SK-N-SH (cell line): ENCODE results near the gene BAD. TPM values are rescaled to one million over a fixed set of nuclear protein-coding genes. Genes with fewer than 3 reads are reported as not detected.

Experiments
- CTCF ChIA-PET: fragments of 300-600, 350-600 bp; formaldehyde crosslinking; extraction: SDS; loops from one replicate; lab custom pipeline; 2021; lab: Yijun Ruan, JAX
- POLR2A ChIA-PET: fragments of 350-600 bp; sonication (Branson Sonifier 250); formaldehyde crosslinking; extraction: SDS; loops from one replicate; lab custom pipeline; 2020; ENCODE audit warnings: antibody characterized with exemption, inconsistent platforms; lab: Yijun Ruan, JAX
- DNase-seq: peaks from one replicate; pipeline ENCODE4 v3.0.0; 2012
- H2AFZ ChIP-seq: fragments of 200-600 bp; sonication (generic); 2 replicates; pipeline ENCODE4 v1.8.1; 2016; ENCODE audit warnings: antibody characterized with exemption, mild to moderate bottlenecking, low read depth
- H3F3A ChIP-seq: fragments of 200-600 bp; sonication (generic); replicated peaks from 2 replicates; pipeline ENCODE3; 2016; ENCODE audit warnings: antibody characterized with exemption, mild to moderate bottlenecking; ENCODE audit not compliant: insufficient read depth
- H3K27ac ChIP-seq, 2 experiments: fragments of 200-500 bp in 1 of 2; fragments of 200-600 bp in 1 of 2; sonication (Bioruptor generic) in 1 of 2; sonication (generic), shearing (Covaris generic) in 1 of 2; 2 replicates each; pipeline versions ENCODE4 v1.5.1 to v1.6.1; 2014 to 2016; ENCODE audit warnings: low read depth in 2 of 2, inconsistent platforms in 1 of 2, low read length in 1 of 2, mild to moderate bottlenecking in 1 of 2, mixed read lengths in 1 of 2
- H3K27me3 ChIP-seq: fragments of 200-600 bp; sonication (generic), shearing (Covaris generic); 2 replicates; pipeline ENCODE4 v1.6.1; 2016; ENCODE audit warnings: mixed run types; ENCODE audit not compliant: insufficient read depth
- H3K36me3 ChIP-seq, 2 experiments: fragments of 200-500 bp in 1 of 2; fragments of 200-600 bp in 1 of 2; sonication (Bioruptor generic) in 1 of 2; sonication (generic) in 1 of 2; replicated peaks in 1 of 2; 2 replicates each; pipeline versions ENCODE3 to v1.5.1; 2014 to 2016; ENCODE audit warnings: low read length in 1 of 2, mild to moderate bottlenecking in 1 of 2; ENCODE audit not compliant: insufficient read depth in 2 of 2, control insufficient read depth in 1 of 2
- H3K4me1 ChIP-seq, 2 experiments: fragments of 200-500 bp in 1 of 2; fragments of 200-600 bp in 1 of 2; sonication (Bioruptor generic) in 1 of 2; sonication (generic), shearing (Covaris generic) in 1 of 2; 2 replicates each; pipeline versions ENCODE4 v1.5.1 to v1.6.1; 2014 to 2016; ENCODE audit warnings: low read depth in 1 of 2, low read length in 1 of 2, mixed run types in 1 of 2; ENCODE audit not compliant: insufficient read depth in 2 of 2, control insufficient read depth in 1 of 2
- H3K4me2 ChIP-seq: fragments of 200-600 bp; sonication (generic), shearing (Covaris generic); 2 replicates; pipeline ENCODE4 v1.6.1; 2017; ENCODE audit warnings: mixed run types
- H3K4me3 ChIP-seq, 2 experiments: fragments of 200-500 bp in 1 of 2; fragments of 200-600 bp in 1 of 2; sonication (Bioruptor generic) in 1 of 2; sonication (generic), shearing (Covaris generic) in 1 of 2; 2 replicates each; pipeline versions ENCODE4 v1.5.1 to v1.8.1; 2014 to 2016; ENCODE audit warnings: low read depth in 2 of 2, inconsistent platforms in 1 of 2, low read length in 1 of 2, mild to moderate bottlenecking in 1 of 2, mixed read lengths in 1 of 2, moderate library complexity in 1 of 2
- H3K79me2 ChIP-seq: fragments of 200-600 bp; sonication (generic); 2 replicates; pipeline ENCODE4 v1.8.1; 2017; ENCODE audit warnings: mild to moderate bottlenecking; ENCODE audit not compliant: insufficient read depth
- H3K9ac ChIP-seq: fragments of 200-600 bp; sonication (generic); 2 replicates; pipeline ENCODE4 v1.6.1; 2017; ENCODE audit warnings: mixed run types
- H3K9me2 ChIP-seq: fragments of 200-600 bp; sonication (generic); 2 replicates; pipeline ENCODE4 v1.6.1; 2017; ENCODE audit warnings: mixed run types
- H3K9me3 ChIP-seq: fragments of 200-600 bp; sonication (generic); 2 replicates; pipeline ENCODE4 v1.6.1; 2017; ENCODE audit warnings: mixed run types, mild to moderate bottlenecking, moderate library complexity
- H4K20me1 ChIP-seq: fragments of 200-600 bp; sonication (generic); 2 replicates; pipeline ENCODE4 v1.6.1; 2017; ENCODE audit warnings: mild to moderate bottlenecking, mixed run types; ENCODE audit not compliant: insufficient read depth
- CHD2 ChIP-seq: fragments of 150-350 bp; IDR thresholded peaks from 2 replicates; pipeline ENCODE4 v1.6.1; 2018; ENCODE audit warnings: low read length; ENCODE audit not compliant: partially characterized antibody
- EP300 ChIP-seq, 2 experiments: IDR thresholded peaks; 2 replicates each; pipeline versions ENCODE4 v1.4.0 to v1.6.1; 2012; ENCODE audit warnings: borderline replicate concordance in 1 of 2, low read depth in 1 of 2, low read length in 1 of 2
- FOXM1 ChIP-seq: IDR thresholded peaks from 2 replicates; pipeline ENCODE4 v1.4.0; 2012; ENCODE audit warnings: low read depth, mild to moderate bottlenecking
- NFIC ChIP-seq: IDR thresholded peaks from 2 replicates; pipeline ENCODE4 v1.4.0; 2012; ENCODE audit warnings: borderline replicate concordance
- NRF1 ChIP-seq: IDR thresholded peaks from 2 replicates; pipeline ENCODE4 v1.6.1; 2012; ENCODE audit warnings: low read depth, mild to moderate bottlenecking, low read length
- RCOR1 ChIP-seq: fragments of 150-350 bp; IDR thresholded peaks from 2 replicates; pipeline ENCODE4 v1.6.1; 2017; ENCODE audit warnings: antibody characterized with exemption, low read length
- REST ChIP-seq: IDR thresholded peaks from 2 replicates; pipeline ENCODE4 v1.6.1; 2012; ENCODE audit warnings: mild to moderate bottlenecking, low read depth, low read length, moderate library complexity
- RXRA ChIP-seq: IDR thresholded peaks from 2 replicates; pipeline ENCODE4 v1.4.0; 2012; ENCODE audit warnings: low read depth, mild to moderate bottlenecking, borderline replicate concordance
- SIN3A ChIP-seq: IDR thresholded peaks from 2 replicates; pipeline ENCODE4 v1.6.1; 2012; ENCODE audit warnings: low read depth, mild to moderate bottlenecking, low read length, moderate library complexity, borderline replicate concordance
- TAF1 ChIP-seq: IDR thresholded peaks from 2 replicates; pipeline ENCODE4 v1.6.1; 2012; ENCODE audit warnings: low read depth, mild to moderate bottlenecking, low read length, moderate library complexity, borderline replicate concordance
- TEAD4 ChIP-seq: IDR thresholded peaks from 2 replicates; pipeline ENCODE4 v1.4.0; 2012; ENCODE audit warnings: mild to moderate bottlenecking, borderline replicate concordance; ENCODE audit not compliant: insufficient read depth
- YY1 ChIP-seq: IDR thresholded peaks from 2 replicates; pipeline ENCODE4 v1.4.0; 2012; ENCODE audit warnings: low read depth, mild to moderate bottlenecking
- WGBS: methylation state at CpG from one replicate; pipeline ENCODE4 v1.1.6; 2017; ENCODE audit warnings: low lambda C conversion rate; 5-methylcytosine and 5-hydroxymethylcytosine counted together
- polyA plus RNA-seq, 3 experiments: library from polyadenylated mRNA; depleted of rRNA; stranded (reverse); fragments of >200 nt; gene quantifications; 2 replicates each; pipeline ENCODE4 v1.2.3, GENCODE V29; 2012
- TF ChIP-seq, protein P1 (sequence below): fragments of 200-600 bp; sonication (generic); IDR thresholded peaks from 2 replicates; pipeline ENCODE4 v1.6.1; 2017; ENCODE audit warnings: antibody characterized with exemption, mild to moderate bottlenecking, moderate library complexity
- TF ChIP-seq, protein P2 (sequence below): IDR thresholded peaks from 2 replicates; pipeline ENCODE4; 2012
- TF ChIP-seq, protein P3 (sequence below): fragments of 150-350 bp; IDR thresholded peaks from 2 replicates; pipeline ENCODE4 v1.6.1; 2016; ENCODE audit warnings: mild to moderate bottlenecking, low read depth, low read length
- TF ChIP-seq, protein P4 (sequence below): IDR thresholded peaks from 2 replicates; pipeline ENCODE4 v1.4.0; 2012; ENCODE audit warnings: low read depth, borderline replicate concordance

The BAD gene
- polyA plus RNA-seq, 1 of the 3 experiments (the other 2 are of a cell fraction), result 80.9 TPM

- Histone ChIP-seq H3K79me2 (peaks cover 31% of the 10 kb centered on the region), H3K36me3 (peaks cover 0 to 11% of the 10 kb centered on the region in 2 experiments), H3K27ac (no peak overlapping the region), H3K4me2 (no peak overlapping the region), H3K27me3 (no peaks in the 10 kb centered on the region), H3K9ac (no peak overlapping the region), H3F3A (peaks cover 20% of the 10 kb centered on the region), H3K4me1 (peaks cover 14 to 47% of the 10 kb centered on the region in 2 experiments; a peak in 2 of 4 replicates), H4K20me1 (no peaks in the 10 kb centered on the region), H3K9me3 (no peaks in the 10 kb centered on the region), H2AFZ (no peak overlapping the region), H3K9me2 (no peaks in the 10 kb centered on the region), H3K4me3 (peak overlapping the region in 1 of 2 experiments; percentile 70; a peak in 1 of 4 replicates)
- POLR2A ChIA-PET, result interaction anchor here (1.0 to 1.8 kb wide), 2 partner anchors 8 to 35 kb away, joined by 3 to 9 read pairs; partner anchors contain the start of gene FKBP2
- WGBS, result 95% methylated on average over 8 of the region's 8 CpGs
- DNase-seq, result no peak
- CTCF ChIA-PET, result interaction anchor here (0.6 to 3.4 kb wide), 5 partner anchors 10 to 71 kb away, joined by 3 to 15 read pairs (median 6); partner anchors contain the start of genes PLCB3 and PPP1R14B
- TF ChIP-seq, protein P1, sequence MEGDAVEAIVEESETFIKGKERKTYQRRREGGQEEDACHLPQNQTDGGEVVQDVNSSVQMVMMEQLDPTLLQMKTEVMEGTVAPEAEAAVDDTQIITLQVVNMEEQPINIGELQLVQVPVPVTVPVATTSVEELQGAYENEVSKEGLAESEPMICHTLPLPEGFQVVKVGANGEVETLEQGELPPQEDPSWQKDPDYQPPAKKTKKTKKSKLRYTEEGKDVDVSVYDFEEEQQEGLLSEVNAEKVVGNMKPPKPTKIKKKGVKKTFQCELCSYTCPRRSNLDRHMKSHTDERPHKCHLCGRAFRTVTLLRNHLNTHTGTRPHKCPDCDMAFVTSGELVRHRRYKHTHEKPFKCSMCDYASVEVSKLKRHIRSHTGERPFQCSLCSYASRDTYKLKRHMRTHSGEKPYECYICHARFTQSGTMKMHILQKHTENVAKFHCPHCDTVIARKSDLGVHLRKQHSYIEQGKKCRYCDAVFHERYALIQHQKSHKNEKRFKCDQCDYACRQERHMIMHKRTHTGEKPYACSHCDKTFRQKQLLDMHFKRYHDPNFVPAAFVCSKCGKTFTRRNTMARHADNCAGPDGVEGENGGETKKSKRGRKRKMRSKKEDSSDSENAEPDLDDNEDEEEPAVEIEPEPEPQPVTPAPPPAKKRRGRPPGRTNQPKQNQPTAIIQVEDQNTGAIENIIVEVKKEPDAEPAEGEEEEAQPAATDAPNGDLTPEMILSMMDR, result no peak
- TF ChIP-seq EP300 (IDR thresholded peaks at IDR 0.05; ENCODE audit: borderline replicate concordance in 1 of 2, low read depth in 1 of 2, low read length in 1 of 2) (no peak), RCOR1 (no peak), NRF1 (no peak), SIN3A (no peak), TEAD4 (no peak), YY1 (no peak), RXRA (no peak), REST (no peak), CHD2 (no peak), NFIC (no peak), FOXM1 (no peak), TAF1 (no peak)
- TF ChIP-seq, protein P2, sequence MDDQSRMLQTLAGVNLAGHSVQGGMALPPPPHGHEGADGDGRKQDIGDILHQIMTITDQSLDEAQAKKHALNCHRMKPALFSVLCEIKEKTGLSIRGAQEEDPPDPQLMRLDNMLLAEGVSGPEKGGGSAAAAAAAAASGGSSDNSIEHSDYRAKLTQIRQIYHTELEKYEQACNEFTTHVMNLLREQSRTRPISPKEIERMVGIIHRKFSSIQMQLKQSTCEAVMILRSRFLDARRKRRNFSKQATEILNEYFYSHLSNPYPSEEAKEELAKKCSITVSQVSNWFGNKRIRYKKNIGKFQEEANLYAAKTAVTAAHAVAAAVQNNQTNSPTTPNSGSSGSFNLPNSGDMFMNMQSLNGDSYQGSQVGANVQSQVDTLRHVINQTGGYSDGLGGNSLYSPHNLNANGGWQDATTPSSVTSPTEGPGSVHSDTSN, result no peak
- TF ChIP-seq, protein P3, sequence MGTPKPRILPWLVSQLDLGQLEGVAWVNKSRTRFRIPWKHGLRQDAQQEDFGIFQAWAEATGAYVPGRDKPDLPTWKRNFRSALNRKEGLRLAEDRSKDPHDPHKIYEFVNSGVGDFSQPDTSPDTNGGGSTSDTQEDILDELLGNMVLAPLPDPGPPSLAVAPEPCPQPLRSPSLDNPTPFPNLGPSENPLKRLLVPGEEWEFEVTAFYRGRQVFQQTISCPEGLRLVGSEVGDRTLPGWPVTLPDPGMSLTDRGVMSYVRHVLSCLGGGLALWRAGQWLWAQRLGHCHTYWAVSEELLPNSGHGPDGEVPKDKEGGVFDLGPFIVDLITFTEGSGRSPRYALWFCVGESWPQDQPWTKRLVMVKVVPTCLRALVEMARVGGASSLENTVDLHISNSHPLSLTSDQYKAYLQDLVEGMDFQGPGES, result no peak
- TF ChIP-seq, protein P4, sequence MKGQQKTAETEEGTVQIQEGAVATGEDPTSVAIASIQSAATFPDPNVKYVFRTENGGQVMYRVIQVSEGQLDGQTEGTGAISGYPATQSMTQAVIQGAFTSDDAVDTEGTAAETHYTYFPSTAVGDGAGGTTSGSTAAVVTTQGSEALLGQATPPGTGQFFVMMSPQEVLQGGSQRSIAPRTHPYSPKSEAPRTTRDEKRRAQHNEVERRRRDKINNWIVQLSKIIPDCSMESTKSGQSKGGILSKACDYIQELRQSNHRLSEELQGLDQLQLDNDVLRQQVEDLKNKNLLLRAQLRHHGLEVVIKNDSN, result no peak
Observed at GRCh38 chr11:64232967-64233315, 51.5 kb downstream of the BAD start.
